ENCODE results near the gene ZNF804A. TPM values are rescaled to one million over a fixed set of nuclear protein-coding genes. Genes with fewer than 3 reads are reported as not detected.

Gene ZNF804A
- under 1 TPM; 0.17 to 0.37 TPM for total RNA-seq
- under 1 TPM; 0.07 to 0.08 TPM for polyA plus RNA-seq

DNA sequence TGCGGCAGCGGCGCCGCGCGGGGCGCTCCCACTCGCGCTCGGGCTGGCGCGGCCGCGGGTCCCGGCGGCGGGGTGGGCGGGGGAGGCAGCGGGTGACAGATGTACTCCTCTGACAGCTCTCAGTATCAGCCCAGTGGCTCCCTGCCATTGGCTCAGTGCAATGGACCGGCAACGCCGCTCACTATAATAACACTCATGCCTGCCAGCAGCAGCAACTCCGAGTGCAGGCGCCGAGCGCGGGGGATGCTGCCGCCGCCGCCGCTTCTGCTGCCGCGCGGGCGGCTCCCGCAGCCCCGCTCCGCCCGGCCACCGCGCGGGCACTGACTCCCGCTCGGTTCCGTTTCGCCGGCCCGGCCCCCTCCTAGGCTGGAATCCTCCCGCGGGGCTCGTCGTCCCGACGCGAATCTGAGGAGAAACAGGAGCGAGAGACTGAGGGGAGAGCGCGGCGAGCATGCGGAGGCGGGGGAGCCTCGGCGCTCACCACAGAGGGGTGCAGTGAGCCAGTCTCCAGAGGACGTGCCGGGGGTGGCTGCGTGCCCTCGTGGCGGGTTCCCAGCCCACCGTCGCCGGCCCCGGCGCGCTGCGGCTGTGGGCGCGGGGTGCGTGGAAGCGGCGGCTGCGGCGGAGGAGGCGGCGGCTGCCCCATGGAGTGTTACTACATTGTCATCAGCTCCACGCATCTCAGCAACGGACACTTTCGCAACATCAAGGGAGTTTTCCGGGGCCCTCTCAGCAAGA is at the start of gene ZNF804A:
Gene ZNF804A (plus strand): TSS at position 214 of the 738 bp plus-strand sequence. CDS start 431 bp downstream, at position 645.
- no peaks in the 10 kb centered on the region for H3K36me3 ChIP-seq (ENCODE audit: control insufficient read depth in 4 of 4, insufficient read depth in 3 of 4, low read depth in 1 of 4, low read length in 3 of 4)
- peak within 1 kb of the TSS; percentile 38 to 66 for H3K27ac ChIP-seq (ENCODE audit: low read depth in 1 of 2, low read length in 2 of 2)
- no peaks in the 10 kb centered on the region for H3K27me3 ChIP-seq (ENCODE audit: control insufficient read depth in 4 of 4, insufficient read depth in 4 of 4, low read length in 3 of 4)
- peak; percentile 44 for DNase-seq (ENCODE audit: low spot score)
- 2% methylated on average over 88 of the region's 88 CpGs for WGBS
- H3K9me3 ChIP-seq (ENCODE audit: control insufficient read depth in 4 of 4, low read length in 3 of 4), result no peaks in the 10 kb centered on the region
- TF ChIP-seq, protein P1, sequence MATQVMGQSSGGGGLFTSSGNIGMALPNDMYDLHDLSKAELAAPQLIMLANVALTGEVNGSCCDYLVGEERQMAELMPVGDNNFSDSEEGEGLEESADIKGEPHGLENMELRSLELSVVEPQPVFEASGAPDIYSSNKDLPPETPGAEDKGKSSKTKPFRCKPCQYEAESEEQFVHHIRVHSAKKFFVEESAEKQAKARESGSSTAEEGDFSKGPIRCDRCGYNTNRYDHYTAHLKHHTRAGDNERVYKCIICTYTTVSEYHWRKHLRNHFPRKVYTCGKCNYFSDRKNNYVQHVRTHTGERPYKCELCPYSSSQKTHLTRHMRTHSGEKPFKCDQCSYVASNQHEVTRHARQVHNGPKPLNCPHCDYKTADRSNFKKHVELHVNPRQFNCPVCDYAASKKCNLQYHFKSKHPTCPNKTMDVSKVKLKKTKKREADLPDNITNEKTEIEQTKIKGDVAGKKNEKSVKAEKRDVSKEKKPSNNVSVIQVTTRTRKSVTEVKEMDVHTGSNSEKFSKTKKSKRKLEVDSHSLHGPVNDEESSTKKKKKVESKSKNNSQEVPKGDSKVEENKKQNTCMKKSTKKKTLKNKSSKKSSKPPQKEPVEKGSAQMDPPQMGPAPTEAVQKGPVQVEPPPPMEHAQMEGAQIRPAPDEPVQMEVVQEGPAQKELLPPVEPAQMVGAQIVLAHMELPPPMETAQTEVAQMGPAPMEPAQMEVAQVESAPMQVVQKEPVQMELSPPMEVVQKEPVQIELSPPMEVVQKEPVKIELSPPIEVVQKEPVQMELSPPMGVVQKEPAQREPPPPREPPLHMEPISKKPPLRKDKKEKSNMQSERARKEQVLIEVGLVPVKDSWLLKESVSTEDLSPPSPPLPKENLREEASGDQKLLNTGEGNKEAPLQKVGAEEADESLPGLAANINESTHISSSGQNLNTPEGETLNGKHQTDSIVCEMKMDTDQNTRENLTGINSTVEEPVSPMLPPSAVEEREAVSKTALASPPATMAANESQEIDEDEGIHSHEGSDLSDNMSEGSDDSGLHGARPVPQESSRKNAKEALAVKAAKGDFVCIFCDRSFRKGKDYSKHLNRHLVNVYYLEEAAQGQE (IDR thresholded peaks at IDR 0.05), result no peak
- H3K4me3 ChIP-seq (ENCODE audit: low read depth in 1 of 3, low read length in 3 of 3), result peak within 1 kb of the TSS; percentile 46 to 92 (median 86)
- no peak within 1 kb of the TSS for H3K9ac ChIP-seq (ENCODE audit: low read depth in 1 of 2, low read length in 2 of 2)
- peaks cover 4 to 18% (median 13%) of the 10 kb centered on the region in 4 donors for H3K4me1 ChIP-seq (ENCODE audit: control insufficient read depth in 4 of 4, insufficient read depth in 4 of 4, low read length in 3 of 4)

DNA sequence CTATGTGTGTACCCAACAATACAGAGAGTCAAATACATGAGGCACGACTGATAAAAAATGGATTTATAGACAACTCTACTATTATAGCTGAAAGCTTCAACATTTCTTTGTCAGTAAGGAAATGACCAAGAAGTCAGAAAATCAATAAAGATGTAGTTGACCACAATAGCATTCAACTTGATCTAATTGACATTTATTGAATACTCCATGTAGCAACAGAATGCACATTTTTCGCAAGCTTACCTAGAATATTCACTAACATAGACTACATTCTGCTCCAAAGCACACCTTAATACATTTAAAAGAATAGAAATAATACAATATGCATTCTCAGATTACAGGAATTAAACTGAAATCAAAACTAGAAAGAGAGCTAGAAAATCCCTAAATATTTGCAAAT is 49.2 kb upstream of the ZNF804A start:
- DNase-seq (ENCODE audit: low spot score), result no peak
- no peaks in the 10 kb centered on the region for H3K36me3 ChIP-seq (ENCODE audit: control insufficient read depth in 4 of 4, insufficient read depth in 3 of 4, low read depth in 1 of 4, low read length in 3 of 4)
- H3K4me1 ChIP-seq (ENCODE audit: control insufficient read depth in 4 of 4, insufficient read depth in 4 of 4, low read length in 3 of 4), result no peaks in the 10 kb centered on the region
- no peak overlapping the region for H3K4me3 ChIP-seq (ENCODE audit: low read depth in 1 of 3, low read length in 3 of 3)
- H3K9ac ChIP-seq (ENCODE audit: low read depth in 1 of 2, low read length in 2 of 2), result no peak overlapping the region
- no peaks in the 10 kb centered on the region for H3K9me3 ChIP-seq (ENCODE audit: control insufficient read depth in 4 of 4, low read length in 3 of 4)
- no peaks in the 10 kb centered on the region for H3K27me3 ChIP-seq (ENCODE audit: control insufficient read depth in 4 of 4, insufficient read depth in 4 of 4, low read length in 3 of 4)
- no peak overlapping the region for H3K27ac ChIP-seq (ENCODE audit: low read depth in 1 of 2, low read length in 2 of 2)
- 87% methylated on average over 2 of the region's 2 CpGs for WGBS
- no peak for TF ChIP-seq YY1 (IDR thresholded peaks at IDR 0.05)
- TF ChIP-seq HNF4G (IDR thresholded peaks at IDR 0.05), result no peak
- TF ChIP-seq EGR1 (IDR thresholded peaks at IDR 0.05; ENCODE audit: low read depth in 2 of 2), result no peak
- TF ChIP-seq, protein P2, sequence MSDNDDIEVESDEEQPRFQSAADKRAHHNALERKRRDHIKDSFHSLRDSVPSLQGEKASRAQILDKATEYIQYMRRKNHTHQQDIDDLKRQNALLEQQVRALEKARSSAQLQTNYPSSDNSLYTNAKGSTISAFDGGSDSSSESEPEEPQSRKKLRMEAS (IDR thresholded peaks at IDR 0.05), result no peak
- no peak for TF ChIP-seq RXRA (IDR thresholded peaks at IDR 0.05)
- no peak for TF ChIP-seq HNF4A (conservative IDR thresholded peaks at IDR 0.05)
- TF ChIP-seq, protein P1 (IDR thresholded peaks at IDR 0.05), result no peak
- TF ChIP-seq GABPA (IDR thresholded peaks at IDR 0.05 in 1 of 2, conservative IDR thresholded peaks at IDR 0.05 in 1 of 2), result no peak
- TF ChIP-seq TAF1 (conservative IDR thresholded peaks at IDR 0.05), result no peak
- TF ChIP-seq FOXA1 (IDR thresholded peaks at IDR 0.05), result no peak
- no peak for TF ChIP-seq RAD21 (IDR thresholded peaks at IDR 0.05)
- TF ChIP-seq FOXA2 (IDR thresholded peaks at IDR 0.05), result no peak
- TF ChIP-seq, protein P3, sequence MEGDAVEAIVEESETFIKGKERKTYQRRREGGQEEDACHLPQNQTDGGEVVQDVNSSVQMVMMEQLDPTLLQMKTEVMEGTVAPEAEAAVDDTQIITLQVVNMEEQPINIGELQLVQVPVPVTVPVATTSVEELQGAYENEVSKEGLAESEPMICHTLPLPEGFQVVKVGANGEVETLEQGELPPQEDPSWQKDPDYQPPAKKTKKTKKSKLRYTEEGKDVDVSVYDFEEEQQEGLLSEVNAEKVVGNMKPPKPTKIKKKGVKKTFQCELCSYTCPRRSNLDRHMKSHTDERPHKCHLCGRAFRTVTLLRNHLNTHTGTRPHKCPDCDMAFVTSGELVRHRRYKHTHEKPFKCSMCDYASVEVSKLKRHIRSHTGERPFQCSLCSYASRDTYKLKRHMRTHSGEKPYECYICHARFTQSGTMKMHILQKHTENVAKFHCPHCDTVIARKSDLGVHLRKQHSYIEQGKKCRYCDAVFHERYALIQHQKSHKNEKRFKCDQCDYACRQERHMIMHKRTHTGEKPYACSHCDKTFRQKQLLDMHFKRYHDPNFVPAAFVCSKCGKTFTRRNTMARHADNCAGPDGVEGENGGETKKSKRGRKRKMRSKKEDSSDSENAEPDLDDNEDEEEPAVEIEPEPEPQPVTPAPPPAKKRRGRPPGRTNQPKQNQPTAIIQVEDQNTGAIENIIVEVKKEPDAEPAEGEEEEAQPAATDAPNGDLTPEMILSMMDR (IDR thresholded peaks at IDR 0.05; ENCODE audit: low read depth, low read length, missing input control), result no peak
- TF ChIP-seq NR2F2 (IDR thresholded peaks at IDR 0.05), result no peak
- TF ChIP-seq, protein P4, sequence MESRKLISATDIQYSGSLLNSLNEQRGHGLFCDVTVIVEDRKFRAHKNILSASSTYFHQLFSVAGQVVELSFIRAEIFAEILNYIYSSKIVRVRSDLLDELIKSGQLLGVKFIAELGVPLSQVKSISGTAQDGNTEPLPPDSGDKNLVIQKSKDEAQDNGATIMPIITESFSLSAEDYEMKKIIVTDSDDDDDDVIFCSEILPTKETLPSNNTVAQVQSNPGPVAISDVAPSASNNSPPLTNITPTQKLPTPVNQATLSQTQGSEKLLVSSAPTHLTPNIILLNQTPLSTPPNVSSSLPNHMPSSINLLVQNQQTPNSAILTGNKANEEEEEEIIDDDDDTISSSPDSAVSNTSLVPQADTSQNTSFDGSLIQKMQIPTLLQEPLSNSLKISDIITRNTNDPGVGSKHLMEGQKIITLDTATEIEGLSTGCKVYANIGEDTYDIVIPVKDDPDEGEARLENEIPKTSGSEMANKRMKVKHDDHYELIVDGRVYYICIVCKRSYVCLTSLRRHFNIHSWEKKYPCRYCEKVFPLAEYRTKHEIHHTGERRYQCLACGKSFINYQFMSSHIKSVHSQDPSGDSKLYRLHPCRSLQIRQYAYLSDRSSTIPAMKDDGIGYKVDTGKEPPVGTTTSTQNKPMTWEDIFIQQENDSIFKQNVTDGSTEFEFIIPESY (IDR thresholded peaks at IDR 0.05), result no peak
- TF ChIP-seq, protein P5, sequence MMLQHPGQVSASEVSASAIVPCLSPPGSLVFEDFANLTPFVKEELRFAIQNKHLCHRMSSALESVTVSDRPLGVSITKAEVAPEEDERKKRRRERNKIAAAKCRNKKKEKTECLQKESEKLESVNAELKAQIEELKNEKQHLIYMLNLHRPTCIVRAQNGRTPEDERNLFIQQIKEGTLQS (IDR thresholded peaks at IDR 0.05), result no peak
- TF ChIP-seq JUND (IDR thresholded peaks at IDR 0.05), result no peak
- no peak for TF ChIP-seq SP1 (IDR thresholded peaks at IDR 0.05)

All from liver (tissue), 9 donors.